ENCODE results near the gene CD300LB. TPM values are rescaled to one million over a fixed set of nuclear protein-coding genes. Genes with fewer than 3 reads are reported as not detected.

Gene CD300LB
- total RNA-seq = not detected in 2 replicates

DNA sequence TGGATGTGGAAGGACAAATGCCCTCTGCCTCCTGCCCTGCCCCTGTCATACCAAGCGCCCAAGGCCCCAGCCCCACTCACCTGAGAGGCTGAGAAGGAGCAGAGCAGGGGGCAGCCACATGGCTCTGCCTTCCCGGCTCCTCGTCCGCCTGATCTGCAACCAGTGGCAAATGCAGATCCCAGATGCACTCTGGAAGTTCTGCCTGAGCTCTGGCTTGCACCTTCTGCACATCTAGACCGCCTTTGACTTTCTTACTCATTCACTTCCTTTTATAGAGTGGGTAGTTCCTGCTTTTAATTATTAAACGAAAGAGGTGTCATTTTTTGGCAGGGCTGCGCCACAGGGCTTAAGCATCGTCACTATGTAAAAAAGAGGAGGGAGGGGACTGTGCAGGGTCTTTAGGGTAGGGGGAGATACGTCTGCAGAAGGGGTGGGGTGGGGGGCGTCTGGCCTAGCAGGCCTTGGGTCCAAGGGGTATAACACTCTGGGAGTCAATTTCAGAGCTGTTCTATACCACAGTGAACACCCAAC lies at the start of gene CD300LB:
CD300LB (minus strand) TSS at position 245 of the 531 bp plus-strand sequence; CDS start at position 120, 125 bp downstream.

GRCh38 chr17:74567397-74567796 lies 36.1 kb upstream of the CD300LB start, which contains the start of gene CD300H:
CD300H (minus strand) TSS chr17:74567509.

GRCh38 chr17:74545843-74546230 lies 14.6 kb upstream of the CD300LB start, which contains the start of gene CD300C:
CD300C (minus strand) TSS chr17:74546115; CDS start chr17:74545782, 333 bp downstream.

Other genes with a start within 250 kb of the CD300LB start
- gene KIF19, start 205.2 kb downstream of the CD300LB start, total RNA-seq = 4.9 and 5.0 TPM in 2 replicates
- gene BTBD17, start 169.6 kb downstream of the CD300LB start, total RNA-seq = not detected in 2 replicates
- not detected in 2 replicates for gene GPR142, start 164.0 kb downstream of the CD300LB start, total RNA-seq
- gene GPRC5C, start 99.4 kb downstream of the CD300LB start, total RNA-seq = 0.30 TPM in 1 of 2 replicates, not detected in the other
- not detected in 2 replicates for gene CD300A, start 64.8 kb downstream of the CD300LB start, total RNA-seq
- not detected in 2 replicates for gene CD300C, start 14.6 kb upstream of the CD300LB start, total RNA-seq
- gene CD300H, start 36.0 kb upstream of the CD300LB start, total RNA-seq = not detected in 2 replicates
- not detected in 2 replicates for gene CD300LD, start 60.8 kb upstream of the CD300LB start, total RNA-seq
- not detected in 2 replicates for gene CD300E, start 92.3 kb upstream of the CD300LB start, total RNA-seq
- gene CD300LF, start 181.4 kb upstream of the CD300LB start, total RNA-seq = not detected in 2 replicates
- 0.40 and 0.44 TPM in 2 replicates for gene RAB37, start 205.8 kb upstream of the CD300LB start, total RNA-seq
- 25.1 and 27.2 TPM in 2 replicates for gene NHERF1, start 217.2 kb upstream of the CD300LB start, total RNA-seq
- 15.7 and 22.2 TPM in 2 replicates for gene NAT9, start 244.9 kb upstream of the CD300LB start, total RNA-seq

Data from mammary microvascular endothelial cell (primary cell).